HL-60 (cell line): ENCODE measurements around the gene EGLN1.

Source experiments
- DNase-seq, 2 experiments: peaks; one replicate each; pipeline ENCODE4 v3.0.0-alpha.2; 2010 to 2020; ENCODE audit warnings: low read depth in 1 of 2, low spot score in 1 of 2
- H3K27ac ChIP-seq: fragments of 250-450 bp; sonication (Bioruptor Pico); replicated peaks from 2 replicates; pipeline ENCODE4 v1.5.1; 2020; ENCODE audit warnings: mild to moderate bottlenecking, moderate library complexity
- H3K27me3 ChIP-seq: fragments of 250-450 bp; sonication (Bioruptor Pico); 2 replicates; pipeline ENCODE4 v1.5.1; 2021; ENCODE audit warnings: mild to moderate bottlenecking, moderate library complexity; ENCODE audit not compliant: insufficient read depth, poor library complexity, severe bottlenecking
- H3K4me3 ChIP-seq: replicated peaks from 2 replicates; pipeline ENCODE4 v1.5.1; 2011; ENCODE audit warnings: mild to moderate bottlenecking, control low read depth, low read length; ENCODE audit not compliant: insufficient read depth
- GABPA ChIP-seq: IDR thresholded peaks from 2 replicates; pipeline ENCODE4 v1.6.1; 2012; ENCODE audit warnings: low read depth
- POLR2AphosphoS5 ChIP-seq: IDR thresholded peaks from 2 replicates; pipeline ENCODE4 v1.6.1; 2012; ENCODE audit warnings: low read depth
- REST ChIP-seq: IDR thresholded peaks from 2 replicates; pipeline ENCODE4 v1.6.1; 2012; ENCODE audit warnings: low read depth; ENCODE audit not compliant: insufficient replicate concordance
- SPI1 ChIP-seq: IDR thresholded peaks from 2 replicates; pipeline ENCODE4 v1.6.1; 2012; ENCODE audit warnings: low read depth, mild to moderate bottlenecking, borderline replicate concordance
- TF ChIP-seq, protein P1 (sequence below): IDR thresholded peaks from one replicate; pipeline ENCODE4 v1.5.1; 2011; ENCODE audit warnings: low read length, control low read depth, inconsistent platforms; ENCODE audit not compliant: insufficient read depth

EGLN1 gene

GRCh38 chr1:231384696-231385415, 37.2 kb downstream of the EGLN1 start:
- no peak overlapping the region for H3K27ac ChIP-seq
- no peak overlapping the region for H3K4me3 ChIP-seq
- no peak for DNase-seq
- TF ChIP-seq, protein P1, sequence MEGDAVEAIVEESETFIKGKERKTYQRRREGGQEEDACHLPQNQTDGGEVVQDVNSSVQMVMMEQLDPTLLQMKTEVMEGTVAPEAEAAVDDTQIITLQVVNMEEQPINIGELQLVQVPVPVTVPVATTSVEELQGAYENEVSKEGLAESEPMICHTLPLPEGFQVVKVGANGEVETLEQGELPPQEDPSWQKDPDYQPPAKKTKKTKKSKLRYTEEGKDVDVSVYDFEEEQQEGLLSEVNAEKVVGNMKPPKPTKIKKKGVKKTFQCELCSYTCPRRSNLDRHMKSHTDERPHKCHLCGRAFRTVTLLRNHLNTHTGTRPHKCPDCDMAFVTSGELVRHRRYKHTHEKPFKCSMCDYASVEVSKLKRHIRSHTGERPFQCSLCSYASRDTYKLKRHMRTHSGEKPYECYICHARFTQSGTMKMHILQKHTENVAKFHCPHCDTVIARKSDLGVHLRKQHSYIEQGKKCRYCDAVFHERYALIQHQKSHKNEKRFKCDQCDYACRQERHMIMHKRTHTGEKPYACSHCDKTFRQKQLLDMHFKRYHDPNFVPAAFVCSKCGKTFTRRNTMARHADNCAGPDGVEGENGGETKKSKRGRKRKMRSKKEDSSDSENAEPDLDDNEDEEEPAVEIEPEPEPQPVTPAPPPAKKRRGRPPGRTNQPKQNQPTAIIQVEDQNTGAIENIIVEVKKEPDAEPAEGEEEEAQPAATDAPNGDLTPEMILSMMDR: no peak
- TF ChIP-seq SPI1 (no peak), POLR2AphosphoS5 (no peak), REST (no peak), GABPA (no peak)
- no peaks in the 10 kb centered on the region for H3K27me3 ChIP-seq

DNA sequence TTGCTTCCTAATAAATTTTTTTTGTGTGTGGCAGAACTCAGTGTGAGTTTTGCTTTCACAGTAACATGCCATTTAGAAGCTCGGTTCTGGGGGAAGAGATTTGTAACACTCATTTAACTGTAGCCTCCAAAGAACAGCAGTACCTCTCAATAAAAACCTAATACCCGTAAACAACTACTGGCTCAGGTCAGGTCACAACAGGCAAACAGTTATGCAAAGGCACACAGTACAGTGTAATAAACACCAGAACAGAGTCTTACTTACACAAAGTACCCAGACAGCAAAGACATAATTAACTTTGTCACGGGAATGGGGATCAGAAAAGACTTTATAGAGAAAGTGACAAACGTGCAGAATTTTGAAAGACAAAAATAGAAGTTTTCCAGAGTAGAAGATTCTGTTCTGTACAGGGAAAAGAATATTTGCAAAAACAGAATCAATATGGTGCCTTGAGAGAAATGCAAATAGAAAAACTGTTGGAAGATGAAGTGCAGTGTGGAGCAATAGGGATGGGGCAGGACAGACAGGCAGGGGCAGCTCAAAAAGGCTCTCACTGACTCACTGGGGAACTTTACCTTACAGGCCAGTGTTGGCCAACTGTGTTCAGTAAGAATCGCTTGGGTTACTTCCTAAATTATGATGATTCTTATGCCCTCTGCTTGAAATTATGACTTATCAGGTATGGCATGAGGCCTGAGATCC, 38.8 kb downstream of the EGLN1 start:
- TF ChIP-seq GABPA: no peak
- TF ChIP-seq, protein P1: no peak
- TF ChIP-seq SPI1: no peak
- TF ChIP-seq POLR2AphosphoS5: no peak
- no peak overlapping the region for H3K4me3 ChIP-seq
- peak in 1 of 2 experiments; percentile 58 for DNase-seq
- no peak overlapping the region for H3K27ac ChIP-seq
- no peaks in the 10 kb centered on the region for H3K27me3 ChIP-seq

GRCh38 chr1:231382426-231382825, 39.7 kb downstream of the EGLN1 start:
- no peak overlapping the region for H3K27ac ChIP-seq
- H3K4me3 ChIP-seq: no peak overlapping the region
- DNase-seq: no peak
- TF ChIP-seq SPI1: no peak
- TF ChIP-seq, protein P1: no peak
- no peak for TF ChIP-seq GABPA
- TF ChIP-seq POLR2AphosphoS5: no peak
- H3K27me3 ChIP-seq: no peaks in the 10 kb centered on the region

GRCh38 chr1:231381729-231382128, 40.4 kb downstream of the EGLN1 start:
- DNase-seq: no peak
- H3K4me3 ChIP-seq: no peak overlapping the region
- no peaks in the 10 kb centered on the region for H3K27me3 ChIP-seq
- no peak for TF ChIP-seq POLR2AphosphoS5
- TF ChIP-seq, protein P1: no peak
- no peak for TF ChIP-seq REST
- no peak for TF ChIP-seq GABPA
- no peak for TF ChIP-seq SPI1
- H3K27ac ChIP-seq: no peak overlapping the region
